GM19035 (cell line): Measurements from ENCODE around the gene STK17B.
A peak's percentile ranks its signal among the peaks of the same experiment; 100 is the strongest.
"Not testable (repeated sequence)": the region's sequence is repeated elsewhere in the genome, so short reads cannot be mapped to it uniquely, and the experiment has no call there.

Experiments used
- ATAC-seq: cut with Tn5 transposase; IDR thresholded peaks from one replicate; pipeline ENCODE4 v1.9.1; 2021; ENCODE audit not compliant: unreplicated experiment

The STK17B gene

DNA sequence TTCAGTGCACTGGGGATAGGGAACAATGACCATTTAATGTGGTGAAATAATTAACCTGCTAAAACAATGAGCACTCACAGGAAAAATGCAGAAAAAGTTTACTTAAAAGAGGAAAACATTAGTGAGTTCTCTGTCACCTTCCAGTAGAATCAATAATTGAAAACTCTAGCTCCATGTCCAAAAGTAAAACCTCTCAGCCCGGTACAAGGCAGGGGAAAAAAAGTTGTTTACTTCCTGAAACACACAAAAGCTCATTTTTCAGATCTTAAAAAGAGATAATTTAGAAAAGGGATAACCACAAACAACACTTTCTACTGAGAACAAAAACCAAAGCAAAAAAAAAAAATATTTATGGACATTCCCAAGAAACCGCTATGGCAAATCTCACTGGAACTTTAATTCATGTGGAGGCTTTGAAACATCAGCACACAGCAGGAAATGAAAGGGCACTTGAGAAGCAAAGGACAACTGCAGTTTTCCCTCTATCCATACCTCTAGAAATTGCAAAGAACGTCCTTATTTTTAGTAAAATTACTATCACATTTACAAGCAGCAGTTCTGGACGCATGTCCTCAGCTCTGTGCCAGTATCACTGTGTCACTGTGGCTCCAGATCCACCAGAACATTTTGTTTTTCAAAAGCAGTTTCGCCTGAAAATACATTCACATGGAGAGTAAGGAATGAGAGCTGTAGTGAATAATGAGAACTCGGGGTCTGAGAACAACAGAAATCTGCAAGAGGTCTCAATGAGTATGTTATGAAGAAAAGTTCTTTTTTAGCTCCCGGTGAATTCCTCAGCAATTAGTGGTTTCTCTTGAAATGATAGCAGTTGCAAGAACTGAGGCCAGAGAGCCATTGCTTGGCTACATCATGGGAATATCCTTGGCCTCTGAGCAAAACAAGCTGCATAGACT is 58.1 kb downstream of the STK17B start:
- ATAC-seq, result no peak

DNA sequence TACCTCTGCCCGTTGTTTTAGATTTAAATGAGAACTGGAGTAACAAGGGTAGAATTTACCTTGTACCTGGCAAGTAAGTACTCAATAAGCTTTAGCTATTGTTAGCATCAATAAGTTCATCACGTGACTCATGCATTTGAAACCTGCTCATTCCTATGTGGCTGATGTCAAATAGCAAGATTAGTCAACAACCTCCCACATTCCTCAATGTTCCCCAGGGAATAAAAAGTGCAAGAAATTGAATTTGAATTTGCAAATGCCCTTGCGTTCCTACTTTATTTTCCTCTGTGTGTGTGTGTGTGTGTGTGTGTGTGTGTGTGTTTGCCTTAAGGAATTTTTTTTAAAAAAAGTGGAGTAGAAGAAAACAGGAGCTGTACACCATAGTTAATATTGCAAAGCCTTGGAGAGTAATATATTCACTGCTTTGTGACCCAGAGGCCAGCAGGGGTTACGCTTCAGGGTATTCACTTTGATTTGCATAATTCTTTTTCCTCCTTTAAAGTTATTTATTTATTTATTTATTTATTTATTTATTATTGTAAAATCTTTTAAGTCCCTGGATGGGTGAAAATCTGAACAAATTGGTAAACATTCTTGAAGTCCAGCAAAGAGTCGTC is 58.9 kb downstream of the STK17B start:
- no peak for ATAC-seq

DNA sequence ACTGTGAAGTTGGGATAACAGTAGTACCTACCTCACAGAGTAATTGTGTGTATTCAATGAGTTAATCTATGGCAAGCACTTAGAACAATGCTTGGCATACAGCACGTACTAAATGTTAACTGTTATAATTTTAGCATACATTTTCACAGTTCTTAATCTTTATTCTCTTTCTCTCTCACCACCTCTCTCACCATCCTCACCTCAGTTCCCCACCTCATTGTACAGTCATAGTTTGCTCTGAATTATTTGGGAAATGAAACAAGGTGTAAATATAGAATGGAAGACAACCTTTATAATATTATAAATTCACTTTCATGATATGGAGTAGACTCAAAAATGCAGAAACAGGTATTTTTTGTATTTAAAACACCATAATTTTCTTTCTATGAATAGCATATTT is 62.8 kb downstream of the STK17B start:
- no peak for ATAC-seq

GRCh38 chr2:196105951-196106350 is 65.4 kb downstream of the STK17B start:
- no peak for ATAC-seq

- no peak for ATAC-seq
These were observed 67.3 kb downstream of the STK17B start for GRCh38 chr2:196104066-196104465.

DNA sequence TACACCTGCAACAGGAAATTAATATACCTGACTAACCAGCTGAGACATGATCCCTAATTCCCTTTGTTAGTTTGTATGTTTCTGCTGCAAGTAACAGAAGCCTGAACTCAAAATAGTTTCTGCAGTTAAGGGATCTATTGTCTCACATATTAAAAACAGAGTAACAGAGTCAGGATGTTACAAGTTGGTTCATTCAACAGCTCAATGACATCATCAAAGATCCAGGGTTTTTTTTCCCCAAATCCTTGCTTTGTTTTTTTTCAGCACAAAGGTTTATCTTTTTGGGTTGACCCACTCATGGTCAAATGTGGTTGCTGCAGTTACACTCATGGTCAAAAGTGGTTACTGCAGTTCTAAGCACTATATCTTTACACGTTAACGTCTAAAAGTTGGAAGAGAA is 67.8 kb downstream of the STK17B start:
- no peak for ATAC-seq

- ATAC-seq, result peak; percentile 94
These were observed 69.9 kb downstream of the STK17B start for GRCh38 chr2:196101325-196101991.

DNA sequence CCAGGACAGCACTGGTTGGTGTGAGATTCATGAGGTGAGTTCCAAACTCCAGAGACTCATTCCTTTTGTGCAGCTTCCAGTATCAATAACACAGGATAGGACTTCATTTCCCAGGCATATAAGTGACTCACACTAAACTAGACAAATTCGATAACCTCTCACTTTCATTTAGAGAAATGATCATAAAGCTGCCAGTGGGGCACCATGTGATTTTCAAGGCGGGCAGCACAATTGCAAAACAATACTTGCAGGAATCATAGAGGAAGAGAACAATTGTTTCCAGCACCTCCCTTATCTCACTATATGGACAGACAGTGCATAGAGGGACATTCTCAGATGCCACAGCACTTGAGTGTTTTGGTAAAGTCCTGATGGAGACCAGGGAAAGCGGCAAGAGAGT is 71.5 kb downstream of the STK17B start:
- no peak for ATAC-seq

- no peak for ATAC-seq
These were observed 73.3 kb downstream of the STK17B start for GRCh38 chr2:196097864-196098660.

- no peak for ATAC-seq
These were observed 74.2 kb downstream of the STK17B start for GRCh38 chr2:196096982-196097745.

DNA sequence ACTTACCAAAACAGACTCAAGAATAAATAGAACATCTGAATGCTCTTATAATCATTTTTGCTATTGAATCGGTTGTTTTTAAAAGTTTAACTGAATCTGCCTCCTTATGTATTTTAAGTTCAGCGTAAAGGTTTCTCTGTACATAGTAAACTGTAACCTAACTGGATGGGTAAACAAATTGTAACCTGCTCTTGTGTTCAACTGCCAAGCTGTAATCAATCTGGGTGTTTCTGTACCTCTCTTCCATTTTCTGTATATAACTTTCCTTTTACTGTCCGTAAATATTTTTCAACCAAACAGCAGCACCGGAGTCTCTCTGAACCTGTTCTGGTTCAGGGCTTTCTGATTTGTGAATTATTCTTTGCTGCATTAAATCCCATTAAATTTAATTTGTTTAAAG is 75.1 kb downstream of the STK17B start:
- ATAC-seq, result no peak

DNA sequence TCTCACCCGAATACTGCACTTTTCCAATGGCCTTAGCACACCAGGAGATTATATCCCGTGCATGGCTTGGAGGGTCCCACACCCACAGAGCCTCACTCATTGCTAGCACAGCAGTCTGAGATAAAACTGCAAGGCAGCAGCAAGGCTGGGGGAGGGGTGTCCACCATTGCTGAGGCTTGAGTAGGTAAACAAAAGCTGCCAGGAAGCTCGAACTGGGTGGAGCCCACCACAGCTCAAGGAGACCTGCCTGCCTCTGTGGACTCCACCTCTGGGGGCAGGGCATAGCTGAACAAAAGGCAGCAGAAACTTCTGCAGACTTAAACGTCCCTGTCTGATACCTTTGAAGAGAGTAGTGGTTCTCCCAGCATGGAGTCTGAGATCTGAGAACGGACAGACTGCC is 81.9 kb downstream of the STK17B start:
- not testable (repeated sequence) for ATAC-seq

DNA sequence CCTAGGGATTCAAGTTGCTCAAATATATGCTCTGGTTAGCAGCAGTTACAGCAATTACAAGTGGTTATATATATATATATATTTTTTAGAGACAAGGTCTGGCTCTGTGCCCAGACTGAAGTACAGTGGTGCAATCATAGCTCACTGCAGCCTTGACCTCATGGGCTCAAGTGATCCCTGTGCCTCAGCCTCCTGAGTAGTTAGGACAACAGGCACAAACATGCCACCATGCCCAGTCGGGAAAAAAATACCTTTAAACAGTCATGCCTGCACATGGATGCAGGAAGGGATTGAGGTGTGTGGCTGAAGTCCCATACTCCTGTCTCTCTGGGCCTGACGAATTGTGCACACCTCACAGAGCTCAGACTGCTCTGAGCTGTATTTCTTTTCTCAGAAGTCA is 83.2 kb downstream of the STK17B start:
- no peak for ATAC-seq

DNA sequence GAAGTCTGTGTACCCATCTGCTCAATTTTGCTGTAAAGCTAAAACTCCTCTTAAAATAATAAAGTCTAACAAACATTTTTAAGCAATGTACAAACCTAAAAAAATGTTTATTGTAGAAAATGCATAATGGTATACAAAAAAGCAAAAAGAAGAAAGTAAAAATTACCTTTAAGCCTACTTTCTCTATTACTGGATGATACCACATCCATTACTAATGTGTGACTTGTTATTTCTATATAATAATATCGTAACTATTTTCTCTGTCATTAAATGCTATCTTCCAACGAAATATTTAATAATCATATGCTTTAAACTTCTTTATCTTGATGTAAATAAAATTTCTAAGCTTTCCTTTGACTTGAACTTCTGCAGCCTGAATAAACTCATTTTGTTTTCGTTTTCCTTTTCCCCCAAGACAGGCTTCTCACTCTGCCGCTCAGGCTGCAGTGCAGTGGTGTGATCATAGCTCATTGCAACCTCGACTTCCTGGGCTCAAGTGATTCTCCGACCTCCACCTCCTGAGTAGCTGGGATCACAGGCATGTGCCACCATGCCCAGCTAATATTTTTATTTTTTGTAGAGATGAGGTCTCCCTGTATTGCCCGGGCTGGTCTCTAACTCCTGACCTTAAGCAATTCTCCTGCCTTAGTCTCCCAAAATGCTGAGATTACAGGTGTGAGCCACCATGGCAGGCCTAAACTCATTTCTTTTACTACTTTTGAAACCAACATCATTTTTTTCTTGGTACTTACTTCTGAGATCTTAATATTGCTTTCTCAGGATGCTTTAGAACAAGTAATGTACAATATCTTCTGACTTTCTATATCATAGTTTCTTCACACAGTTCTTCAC is 84.6 kb downstream of the STK17B start:
- no peak for ATAC-seq

- no peak for ATAC-seq
These were observed 87.8 kb downstream of the STK17B start for GRCh38 chr2:196083601-196084000.
